ENCODE measurements around the gene MUC12.
"Not testable (repeated sequence)": the region's sequence is repeated elsewhere in the genome, so short reads cannot be mapped to it uniquely, and the experiment has no call there.

The MUC12 gene

GRCh38 chr7:100985033-100985797, 15.8 kb downstream of the MUC12 start:
- not testable (repeated sequence) for DNase-seq (ENCODE audit: low read depth)

- no peak for DNase-seq (ENCODE audit: low read depth)
These were observed 22.3 kb downstream of the MUC12 start for GRCh38 chr7:100991631-100992030.

GRCh38 chr7:100992280-100992679, 22.9 kb downstream of the MUC12 start:
- not testable (repeated sequence) for DNase-seq (ENCODE audit: low read depth)

- DNase-seq (ENCODE audit: low read depth) = not testable (repeated sequence)
These were observed 25.3 kb downstream of the MUC12 start for GRCh38 chr7:100994671-100995070.

- DNase-seq (ENCODE audit: low read depth) = not testable (repeated sequence)
These were observed 29.2 kb downstream of the MUC12 start for GRCh38 chr7:100998530-100998929.

- not testable (repeated sequence) for DNase-seq (ENCODE audit: low read depth)
These were observed 30.0 kb downstream of the MUC12 start for GRCh38 chr7:100999334-100999733.

- not testable (repeated sequence) for DNase-seq (ENCODE audit: low read depth)
These were observed 30.7 kb downstream of the MUC12 start for GRCh38 chr7:101000025-101000424.

GRCh38 chr7:101002333-101002732, 33.0 kb downstream of the MUC12 start:
- not testable (repeated sequence) for DNase-seq (ENCODE audit: low read depth)

- DNase-seq (ENCODE audit: low read depth) = not testable (repeated sequence)
These were observed 38.0 kb downstream of the MUC12 start for GRCh38 chr7:101007361-101007760.

GRCh38 chr7:101009629-101010028, 40.3 kb downstream of the MUC12 start:
- DNase-seq (ENCODE audit: low read depth) = no peak

- DNase-seq (ENCODE audit: low read depth) = no peak
These were observed 43.6 kb downstream of the MUC12 start for GRCh38 chr7:101012931-101013330.

- no peak for DNase-seq (ENCODE audit: low read depth)
These were observed 46.3 kb downstream of the MUC12 start for GRCh38 chr7:101015626-101016025.

- DNase-seq (ENCODE audit: low read depth) = peak; percentile 57
These were observed 47.9 kb downstream of the MUC12 start for GRCh38 chr7:101017064-101017777.

GRCh38 chr7:101018271-101019167, 49.2 kb downstream of the MUC12 start:
- no peak for DNase-seq (ENCODE audit: low read depth)

GRCh38 chr7:101020444-101020843, 51.1 kb downstream of the MUC12 start:
- no peak for DNase-seq (ENCODE audit: low read depth)

GRCh38 chr7:101021703-101022102, 52.3 kb downstream of the MUC12 start:
- DNase-seq (ENCODE audit: low read depth) = no peak

- DNase-seq (ENCODE audit: low read depth) = no peak
These were observed 54.5 kb downstream of the MUC12 start for GRCh38 chr7:101023839-101024238.

GRCh38 chr7:101031082-101031481, 61.7 kb downstream of the MUC12 start:
- no peak for DNase-seq (ENCODE audit: low read depth)

GRCh38 chr7:101035941-101036340, 66.6 kb downstream of the MUC12 start:
- no peak for DNase-seq (ENCODE audit: low read depth)

GRCh38 chr7:101041283-101041682, 71.9 kb downstream of the MUC12 start:
- not testable (repeated sequence) for DNase-seq (ENCODE audit: low read depth)

GRCh38 chr7:101058355-101058754, 89.0 kb downstream of the MUC12 start:
- DNase-seq (ENCODE audit: low read depth) = peak; percentile 9

GRCh38 chr7:101059620-101059942, 90.2 kb downstream of the MUC12 start:
- no peak for DNase-seq (ENCODE audit: low read depth)
